Stimulated activated CD4-positive, alpha-beta T cell treated with anti-CD3 and anti-CD28 coated beads, Interleukin-12 subunit alpha, Interleukin-12 subunit beta, amount 100 ng/mL, for 24 hours (primary cell): Measurements from ENCODE around the gene ABCG4.

Experiments
- DNase-seq, 2 experiments: peaks; one replicate each; pipeline ENCODE4 v3.0.0-alpha.2; 2020; ENCODE audit warnings: low read depth in 2 of 2

The ABCG4 gene

DNA sequence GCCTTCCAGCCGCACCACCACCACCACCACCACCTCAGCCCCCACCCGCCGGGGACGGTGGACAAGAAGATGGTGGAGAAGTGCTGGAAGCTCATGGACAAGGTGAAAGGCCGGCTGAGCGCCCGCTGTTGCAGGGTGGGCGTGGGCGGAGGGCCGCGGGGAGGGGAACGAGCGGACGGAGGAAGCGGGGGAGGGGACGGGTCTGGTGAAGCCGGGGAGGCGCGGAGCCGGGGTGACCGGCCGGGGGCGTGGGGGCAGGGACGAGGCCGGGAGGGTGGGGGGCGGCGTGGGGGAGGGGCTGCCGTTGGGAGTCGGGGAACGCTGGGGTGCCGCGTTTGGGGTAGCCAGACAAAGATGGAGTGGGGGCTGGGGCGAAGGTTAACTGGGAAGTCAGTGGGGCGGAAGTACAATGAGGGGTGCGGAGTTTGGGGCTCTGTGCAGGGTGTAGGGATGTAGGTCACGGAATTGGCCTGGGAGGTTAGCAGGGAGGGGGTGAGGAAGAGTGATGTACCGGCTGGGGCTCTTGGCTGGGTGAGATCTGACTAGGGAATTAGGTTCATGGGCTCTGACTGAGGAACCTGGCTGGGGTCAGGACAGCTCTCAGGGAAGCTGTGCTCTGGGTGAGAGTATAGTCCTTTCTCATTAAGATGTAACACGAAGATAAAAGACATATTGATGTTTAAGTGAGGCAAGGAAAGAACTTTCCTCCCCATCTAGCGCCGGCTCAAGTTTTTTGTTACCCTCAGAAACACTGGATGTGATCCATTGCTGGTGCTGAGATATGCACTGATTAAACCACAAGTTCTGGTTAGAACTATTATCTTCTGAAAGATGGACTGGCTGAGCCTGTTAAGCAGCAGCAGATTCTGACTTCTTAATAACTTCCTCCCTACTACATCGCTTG is 57.9 kb downstream of the ABCG4 start:
- peak; percentile 16 to 57 for DNase-seq

DNA sequence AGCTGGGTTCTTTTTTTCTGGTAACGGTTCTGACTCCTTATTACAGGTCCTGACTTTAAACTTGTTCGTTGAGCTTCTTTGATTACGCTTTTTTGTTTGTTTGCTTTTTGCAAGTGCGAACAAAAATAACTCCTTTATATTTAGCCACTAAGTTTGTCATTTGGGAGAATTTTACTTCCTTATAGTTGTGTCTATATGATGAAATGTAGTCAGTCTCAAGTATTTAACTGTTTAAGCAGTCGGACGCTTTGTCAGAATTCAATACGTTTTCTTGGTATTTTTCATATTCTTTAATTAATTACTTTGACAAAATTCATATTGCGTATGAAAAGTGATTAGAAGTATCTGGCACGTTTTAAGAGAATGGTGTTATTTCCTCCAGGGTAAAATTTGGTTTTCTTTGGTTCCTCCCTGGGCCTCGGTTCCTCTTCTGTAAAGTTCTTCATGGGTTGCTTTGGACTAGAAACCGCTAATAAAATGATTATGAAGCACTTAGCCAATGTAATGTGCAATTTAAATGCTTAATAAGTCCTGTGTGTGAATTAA is 58.6 kb downstream of the ABCG4 start:
- DNase-seq, result no peak

DNA sequence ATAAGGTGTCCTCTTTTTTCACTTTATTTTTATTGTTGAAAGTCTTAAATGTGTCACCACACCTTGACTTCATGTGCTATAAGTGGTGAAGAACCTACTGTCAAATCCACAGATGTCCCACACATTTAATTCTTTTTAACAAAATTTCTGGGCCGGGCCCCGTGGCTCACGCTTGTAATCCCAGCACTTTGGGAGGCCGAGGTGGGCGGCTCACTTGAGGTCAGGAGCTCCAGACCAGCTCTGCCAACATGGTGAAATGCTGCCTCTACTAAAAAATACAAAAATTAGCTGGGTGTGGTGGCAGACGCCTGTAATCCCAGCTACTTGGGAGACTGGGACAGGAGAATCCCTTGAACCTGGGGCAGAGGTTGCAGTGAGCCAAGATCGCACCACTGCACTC is 60.3 kb downstream of the ABCG4 start:
- no peak for DNase-seq

DNA sequence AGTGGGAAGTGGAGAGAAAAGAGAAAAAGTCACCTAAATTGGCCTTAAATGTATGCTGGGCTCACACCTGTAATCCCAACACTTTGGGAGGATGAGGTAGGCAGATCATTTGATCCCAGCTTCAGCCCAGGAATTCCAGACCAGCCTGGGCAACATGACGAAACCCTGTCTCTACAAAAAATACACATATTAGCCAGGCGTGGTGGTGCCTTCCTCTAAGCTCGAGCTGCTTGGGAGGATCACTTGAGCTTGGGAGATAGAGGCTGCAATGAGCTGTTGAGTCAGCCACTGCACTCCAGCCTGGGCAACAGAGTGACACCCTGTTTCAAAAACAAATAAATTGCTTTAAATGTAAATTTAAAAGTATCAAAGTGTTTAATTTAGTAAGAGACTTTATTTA is 61.2 kb downstream of the ABCG4 start:
- no peak for DNase-seq
